ENCODE measurements around the gene PRPF8. TPM values are rescaled to one million over a fixed set of nuclear protein-coding genes. Genes with fewer than 3 reads are reported as not detected.

Gene PRPF8
- total RNA-seq, 2 donors from 2014 or later = 348 to 422 TPM

DNA sequence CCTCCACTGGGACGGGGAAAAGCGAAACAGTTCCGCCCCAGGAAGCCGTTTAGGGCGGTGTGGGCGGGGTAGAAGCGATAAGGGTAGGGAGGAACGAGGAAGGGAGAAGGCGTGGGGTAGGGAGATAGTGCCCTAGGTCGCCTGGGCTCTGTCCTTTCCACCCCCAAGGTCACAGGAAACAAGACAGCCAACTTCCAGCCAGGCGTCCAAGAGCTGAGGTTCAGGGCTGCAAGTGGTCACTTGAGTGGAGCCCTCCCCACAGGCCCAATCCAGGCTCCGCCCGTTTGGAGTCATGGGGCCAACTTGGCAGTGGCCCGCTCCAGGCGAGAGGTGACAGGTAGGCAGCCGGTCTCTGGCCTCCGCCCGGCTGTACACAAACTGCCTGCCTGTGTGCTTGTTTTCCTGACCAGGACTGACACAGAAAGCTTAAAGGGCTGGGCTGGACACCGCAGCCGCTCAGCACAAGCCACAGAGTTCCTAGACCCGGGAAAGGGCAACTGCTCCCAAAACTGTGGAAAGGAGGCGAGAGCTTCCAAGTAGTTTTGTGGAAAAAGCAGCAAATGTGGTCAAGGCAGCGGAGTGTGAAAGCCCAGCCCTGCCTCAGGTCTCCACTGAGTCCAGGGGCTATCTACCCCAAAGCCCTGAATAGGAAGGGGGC lies 34.7 kb downstream of the PRPF8 start, which contains the start of gene RILP:
TSS of gene RILP (minus strand) at position 23 of the 658 bp plus-strand sequence. CDS start 62 bp downstream, outside the sequence.
- peaks cover 0 to 16% of the 10 kb centered on the region in 2 donors for H3K4me1 Mint-ChIP-seq (ENCODE audit: low read depth in 2 of 2)
- DNase-seq (ENCODE audit: low spot score) (no peak), ATAC-seq (peak; percentile 0 to 1)
- peaks cover 17% of the 10 kb centered on the region for H3K36me3 Mint-ChIP-seq
- peak within 1 kb of the TSS; percentile 54 for H3K4me3 Mint-ChIP-seq
- H3K27ac Mint-ChIP-seq = no peak within 1 kb of the TSS
- H3K27me3 Mint-ChIP-seq = no peaks in the 10 kb centered on the region
- no peaks in the 10 kb centered on the region for H3K9me3 Mint-ChIP-seq

DNA sequence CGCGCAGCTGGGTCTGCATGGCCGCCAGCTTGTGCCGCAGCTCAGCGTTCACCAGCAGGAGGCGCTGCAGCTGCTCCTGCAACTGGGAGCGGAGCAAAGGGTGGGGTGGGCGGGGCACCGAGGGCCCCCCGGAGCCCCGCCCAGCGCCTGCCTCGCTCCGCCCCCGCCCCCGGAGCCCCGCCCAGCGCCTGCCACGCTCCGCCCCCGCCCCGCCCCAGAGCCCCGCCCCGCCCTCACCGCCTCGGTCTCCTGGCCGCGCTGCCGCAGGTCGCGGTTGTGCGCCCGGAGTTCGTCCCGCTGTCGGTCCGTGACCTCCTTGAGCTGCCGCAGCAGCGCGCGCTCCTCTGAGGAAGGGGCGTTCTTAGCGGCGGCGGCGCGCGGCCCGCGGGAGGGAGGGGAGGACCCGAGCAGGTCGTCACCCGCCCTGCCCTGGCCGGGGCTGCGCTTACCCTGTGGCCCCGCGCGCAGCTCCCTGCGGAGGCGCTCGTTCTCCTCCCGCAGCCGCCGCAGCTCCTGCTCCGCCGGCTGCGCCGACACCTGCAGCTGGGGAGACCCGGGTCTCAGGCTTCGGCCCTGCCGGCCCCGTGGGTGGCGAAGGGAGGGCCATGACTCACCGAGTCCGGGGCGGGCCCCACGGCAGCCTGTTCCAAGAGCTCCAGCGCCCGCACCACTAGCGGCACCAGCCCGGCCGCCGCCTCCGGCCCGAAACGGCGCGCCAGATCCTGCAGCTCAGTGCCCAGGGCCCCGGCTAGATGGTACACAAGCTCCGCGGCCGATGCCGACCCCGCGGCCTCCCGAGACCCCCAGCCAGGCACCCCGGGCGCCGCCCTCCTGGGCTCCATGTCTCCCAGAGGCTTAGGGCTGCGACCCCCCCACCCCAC lies 35.5 kb downstream of the PRPF8 start:
- ATAC-seq (peak; percentile 88 to 90), DNase-seq (ENCODE audit: low spot score) (peak; percentile 96)
- peak overlapping the region; percentile 54 for H3K4me3 Mint-ChIP-seq
- peaks cover 4 to 22% of the 10 kb centered on the region in 2 donors for H3K4me1 Mint-ChIP-seq (ENCODE audit: low read depth in 2 of 2)
- no peaks in the 10 kb centered on the region for H3K27me3 Mint-ChIP-seq
- H3K27ac Mint-ChIP-seq = no peak overlapping the region
- no peaks in the 10 kb centered on the region for H3K9me3 Mint-ChIP-seq
- peaks cover 13% of the 10 kb centered on the region for H3K36me3 Mint-ChIP-seq

DNA sequence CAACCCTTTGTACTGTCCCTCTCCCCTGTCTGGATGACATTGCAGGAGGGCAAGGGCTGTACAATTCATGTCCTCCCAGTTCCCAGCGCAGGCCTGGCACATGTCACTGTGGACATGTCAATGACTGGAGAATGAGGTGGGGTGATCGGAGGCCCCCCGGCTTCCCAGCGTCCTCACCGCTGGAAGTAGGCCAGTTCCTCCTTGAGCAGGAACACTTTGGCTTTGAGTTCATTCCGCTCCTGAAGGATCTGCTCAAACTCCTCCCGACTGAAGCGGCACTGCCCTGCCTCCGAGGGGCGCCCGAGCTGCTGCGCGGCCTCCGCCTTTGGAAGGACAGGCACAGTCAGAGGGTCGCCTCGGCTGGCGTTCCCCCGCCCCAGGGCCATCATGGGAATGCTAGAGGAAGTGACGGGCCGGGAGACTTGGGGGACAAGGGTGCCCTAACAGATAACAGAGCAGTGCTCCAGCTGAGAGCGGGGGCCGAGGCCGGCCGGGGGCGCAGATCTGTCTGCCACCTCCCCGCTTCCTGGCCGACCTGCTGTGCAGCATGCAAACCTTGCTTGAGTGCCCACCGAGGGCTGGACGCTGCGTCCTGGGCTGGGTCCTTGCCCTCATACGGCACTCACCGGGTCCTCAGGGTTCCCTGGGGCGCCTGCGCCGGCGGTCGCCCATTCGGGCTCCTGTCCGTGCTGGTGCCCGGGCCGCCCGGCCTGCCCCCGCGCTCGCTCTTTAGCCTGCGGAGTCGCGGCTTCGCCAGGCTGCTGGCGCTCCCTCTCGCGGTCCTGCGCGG lies 36.3 kb downstream of the PRPF8 start:
- ATAC-seq (no peak), DNase-seq (ENCODE audit: low spot score) (no peak)
- Mint-ChIP-seq H3K36me3 (peaks cover 7% of the 10 kb centered on the region), H3K9me3 (no peaks in the 10 kb centered on the region), H3K27ac (no peak overlapping the region), H3K4me1 (ENCODE audit: low read depth in 2 of 2) (peaks cover 8 to 25% of the 10 kb centered on the region in 2 donors), H3K4me3 (peak overlapping the region; percentile 54), H3K27me3 (no peaks in the 10 kb centered on the region)

- peaks cover 8 to 25% of the 10 kb centered on the region in 2 donors for H3K4me1 Mint-ChIP-seq (ENCODE audit: low read depth in 2 of 2)
- DNase-seq (ENCODE audit: low spot score) = no peak
- no peaks in the 10 kb centered on the region for H3K27me3 Mint-ChIP-seq
- peaks cover under 1% of the 10 kb centered on the region for H3K36me3 Mint-ChIP-seq
- no peak overlapping the region for H3K27ac Mint-ChIP-seq
- ATAC-seq = no peak
- no peaks in the 10 kb centered on the region for H3K9me3 Mint-ChIP-seq
- no peak overlapping the region for H3K4me3 Mint-ChIP-seq
Measured at GRCh38 chr17:1647802-1648171, 36.9 kb downstream of the PRPF8 start.

- H3K27me3 Mint-ChIP-seq = no peaks in the 10 kb centered on the region
- H3K36me3 Mint-ChIP-seq = no peaks in the 10 kb centered on the region
- no peak for DNase-seq (ENCODE audit: low spot score)
- H3K27ac Mint-ChIP-seq = peak overlapping the region in 1 of 2 donors; percentile 9
- ATAC-seq = no peak
- H3K4me1 Mint-ChIP-seq (ENCODE audit: low read depth in 2 of 2) = peaks cover 8 to 25% of the 10 kb centered on the region in 2 donors
- H3K9me3 Mint-ChIP-seq = no peaks in the 10 kb centered on the region
- no peak overlapping the region for H3K4me3 Mint-ChIP-seq
Measured at GRCh38 chr17:1646199-1646875, 38.3 kb downstream of the PRPF8 start.

DNA sequence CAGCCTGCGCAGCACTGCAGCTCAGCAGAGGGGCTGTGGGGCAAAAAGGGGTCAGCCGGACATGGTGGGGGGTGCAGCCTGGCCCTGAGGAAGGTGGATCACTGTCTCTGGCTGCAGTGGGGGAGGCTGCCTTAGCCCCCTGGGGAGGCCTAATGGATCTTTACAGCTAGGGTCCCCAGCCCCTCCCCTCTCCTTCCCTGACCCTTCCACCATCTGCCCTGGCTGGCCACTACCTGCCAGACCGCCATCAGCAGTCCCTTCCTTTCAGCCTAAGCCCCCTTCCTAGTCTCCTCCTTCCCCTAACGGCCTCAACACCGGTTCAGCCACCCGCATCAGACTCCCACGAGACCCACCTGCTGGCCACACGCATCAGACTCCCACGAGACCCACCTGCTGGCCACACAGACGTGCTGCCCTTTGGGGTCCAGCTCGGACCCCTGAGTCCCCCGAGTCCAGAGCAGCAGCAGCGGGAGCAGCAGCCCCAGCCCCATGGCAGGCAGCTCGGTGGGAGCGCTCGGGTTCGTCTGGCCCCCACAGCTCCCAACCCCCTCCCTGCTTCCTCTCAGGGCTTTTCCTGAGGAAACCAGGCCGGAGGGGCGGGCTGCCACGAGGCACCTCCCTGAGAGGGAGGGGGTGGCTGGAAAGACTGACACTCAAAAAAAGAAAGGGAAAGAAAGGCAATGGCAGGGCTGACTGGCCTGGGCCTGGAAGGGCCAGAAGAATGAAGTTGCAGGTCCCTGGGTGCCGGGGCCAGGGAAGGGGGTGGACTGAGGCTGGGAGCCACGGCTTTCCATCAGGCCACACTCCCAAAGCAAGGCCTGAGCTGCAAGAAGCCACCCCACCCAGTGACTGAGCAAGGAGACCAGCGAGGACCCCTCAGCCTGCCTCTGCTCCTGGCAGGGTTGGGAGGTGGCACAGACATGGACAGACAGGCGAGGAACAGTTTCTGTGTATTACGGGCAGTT lies 39.2 kb downstream of the PRPF8 start, which contains the start of gene SCARF1:
TSS of gene SCARF1 (minus strand) at position 526 of the 965 bp plus-strand sequence. CDS start at position 491, 35 bp downstream.
- H3K4me3 Mint-ChIP-seq = peak within 1 kb of the TSS; percentile 85
- no peak for ATAC-seq
- peak within 1 kb of the TSS; percentile 69 to 86 for H3K27ac Mint-ChIP-seq
- no peak for DNase-seq (ENCODE audit: low spot score)
- peaks cover 8 to 28% of the 10 kb centered on the region in 2 donors for H3K4me1 Mint-ChIP-seq (ENCODE audit: low read depth in 2 of 2)
- no peaks in the 10 kb centered on the region for H3K9me3 Mint-ChIP-seq
- no peaks in the 10 kb centered on the region for H3K36me3 Mint-ChIP-seq
- no peaks in the 10 kb centered on the region for H3K27me3 Mint-ChIP-seq

DNA sequence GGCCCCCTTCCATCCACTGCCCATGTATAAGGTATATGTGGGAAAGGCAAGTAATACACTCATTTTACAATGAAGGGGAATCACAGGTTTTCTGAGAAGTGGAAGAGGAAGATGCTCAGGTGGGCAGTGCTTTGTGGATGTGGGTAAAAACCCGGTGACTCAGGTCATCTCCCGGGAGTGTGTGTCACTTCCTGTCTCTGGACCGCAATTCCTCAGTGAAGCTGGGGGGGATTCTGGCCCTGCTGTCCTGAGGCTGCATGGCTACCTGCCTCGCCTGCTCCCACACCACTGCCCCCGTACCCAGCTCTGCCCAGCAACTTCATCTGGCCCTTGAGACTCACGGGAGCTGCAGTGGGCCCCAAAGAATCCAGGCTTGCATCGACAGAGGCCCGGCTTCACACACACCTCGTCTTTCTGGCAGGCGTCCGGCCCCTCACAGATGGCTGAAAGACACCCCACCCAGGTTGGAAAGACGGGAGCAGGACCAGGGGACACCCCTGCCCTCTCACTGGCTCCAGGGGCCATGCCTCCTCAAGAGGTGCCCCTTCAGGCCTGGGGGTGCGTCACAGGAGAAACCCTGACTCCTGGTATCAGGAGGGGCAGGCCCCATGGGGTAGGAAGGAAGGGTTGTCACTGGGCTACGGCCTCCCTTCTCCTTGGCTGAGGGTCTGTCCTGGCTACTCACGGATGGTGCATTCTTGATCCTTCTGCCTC lies 40.0 kb downstream of the PRPF8 start:
- ATAC-seq (no peak), DNase-seq (ENCODE audit: low spot score) (no peak)
- Mint-ChIP-seq H3K27me3 (no peaks in the 10 kb centered on the region), H3K4me3 (peak overlapping the region; percentile 85), H3K27ac (peak overlapping the region; percentile 69 to 86), H3K36me3 (no peaks in the 10 kb centered on the region), H3K9me3 (no peaks in the 10 kb centered on the region), H3K4me1 (ENCODE audit: low read depth in 2 of 2) (peaks cover 8 to 26% of the 10 kb centered on the region in 2 donors)

- no peaks in the 10 kb centered on the region for H3K9me3 Mint-ChIP-seq
- DNase-seq (ENCODE audit: low spot score) (no peak), ATAC-seq (peak in 1 of 2 donors; percentile 22)
- H3K4me1 Mint-ChIP-seq (ENCODE audit: low read depth in 2 of 2) = peaks cover 8 to 26% of the 10 kb centered on the region in 2 donors
- H3K36me3 Mint-ChIP-seq = no peaks in the 10 kb centered on the region
- peak overlapping the region; percentile 69 to 86 for H3K27ac Mint-ChIP-seq
- no peaks in the 10 kb centered on the region for H3K27me3 Mint-ChIP-seq
- H3K4me3 Mint-ChIP-seq = peak overlapping the region; percentile 85
Measured at GRCh38 chr17:1643999-1644492, 40.6 kb downstream of the PRPF8 start.

- peak overlapping the region; percentile 85 for H3K4me3 Mint-ChIP-seq
- peak; percentile 63 to 68 for ATAC-seq
Measured at GRCh38 chr17:1643293-1643998, 41.2 kb downstream of the PRPF8 start.

GRCh38 chr17:1641065-1641403 lies 43.6 kb downstream of the PRPF8 start:
- no peaks in the 10 kb centered on the region for H3K27me3 Mint-ChIP-seq
- peaks cover 8 to 20% of the 10 kb centered on the region in 2 donors for H3K4me1 Mint-ChIP-seq (ENCODE audit: low read depth in 2 of 2)
- DNase-seq (ENCODE audit: low spot score) (no peak), ATAC-seq (no peak)
- H3K9me3 Mint-ChIP-seq = no peaks in the 10 kb centered on the region
- H3K27ac Mint-ChIP-seq = peak overlapping the region in 1 of 2 donors; percentile 47
- no peaks in the 10 kb centered on the region for H3K36me3 Mint-ChIP-seq
- no peak overlapping the region for H3K4me3 Mint-ChIP-seq

More at GRCh38 chr17:1643293-1643998, 41.2 kb downstream of the PRPF8 start:
- H3K36me3 Mint-ChIP-seq = no peaks in the 10 kb centered on the region
- H3K27ac Mint-ChIP-seq = no peak overlapping the region
- DNase-seq (ENCODE audit: low spot score) = no peak
- no peaks in the 10 kb centered on the region for H3K9me3 Mint-ChIP-seq
- no peaks in the 10 kb centered on the region for H3K27me3 Mint-ChIP-seq
- H3K4me1 Mint-ChIP-seq (ENCODE audit: low read depth in 2 of 2) = peaks cover 8 to 26% of the 10 kb centered on the region in 2 donors

GRCh38 chr17:1640329-1641064 lies 44.2 kb downstream of the PRPF8 start:
- H3K27me3 Mint-ChIP-seq = no peaks in the 10 kb centered on the region
- H3K27ac Mint-ChIP-seq = peak overlapping the region in 1 of 2 donors; percentile 47
- ATAC-seq (no peak), DNase-seq (ENCODE audit: low spot score) (no peak)
- no peak overlapping the region for H3K4me3 Mint-ChIP-seq
- H3K36me3 Mint-ChIP-seq = no peaks in the 10 kb centered on the region
- no peaks in the 10 kb centered on the region for H3K9me3 Mint-ChIP-seq
- H3K4me1 Mint-ChIP-seq (ENCODE audit: low read depth in 2 of 2) = peaks cover 8 to 15% of the 10 kb centered on the region in 2 donors
